SK-N-SH treated with all-trans-retinoic acid at 6 μM for 48 hours (cell line): ENCODE measurements around the gene RMDN2.

Experiments
- ARNTL ChIP-seq: fragments of 450-650 bp; formaldehyde crosslinking; IDR thresholded peaks from 2 replicates; pipeline ENCODE4 v1.5.0; 2020; ENCODE audit warnings: low read depth, mild to moderate bottlenecking, moderate library complexity, borderline replicate concordance
- ESRRG ChIP-seq: fragments of 250-450 bp; sonication (Bioruptor Pico); IDR thresholded peaks from 2 replicates; pipeline ENCODE4 v1.6.1; 2021; ENCODE audit warnings: mild to moderate bottlenecking
- GLIS3 ChIP-seq: fragments of 250-450 bp; sonication (Bioruptor Pico); IDR thresholded peaks from 2 replicates; pipeline ENCODE4 v1.5.0; 2020; ENCODE audit warnings: mild to moderate bottlenecking, moderate library complexity
- ISL1 ChIP-seq: fragments of 250-450 bp; sonication (Bioruptor Pico); IDR thresholded peaks from 2 replicates; pipeline ENCODE4 v2.1.2; 2022; ENCODE audit warnings: mild to moderate bottlenecking, moderate library complexity
- RARB ChIP-seq: fragments of 250-450 bp; sonication (Bioruptor Pico); IDR thresholded peaks from 2 replicates; pipeline ENCODE4 v1.8.0; 2021; ENCODE audit warnings: mild to moderate bottlenecking, moderate library complexity
- SNAI2 ChIP-seq: fragments of 250-450 bp; sonication (Bioruptor Pico); IDR thresholded peaks from 2 replicates; pipeline ENCODE4 v1.5.0; 2020; ENCODE audit warnings: mild to moderate bottlenecking, moderate library complexity
- ZFP3 ChIP-seq: fragments of 250-450 bp; sonication (Bioruptor Pico); IDR thresholded peaks from 2 replicates; pipeline ENCODE4 v1.5.0; 2020; ENCODE audit warnings: mild to moderate bottlenecking, moderate library complexity
- ZNF70 ChIP-seq: fragments of 450-650 bp; formaldehyde crosslinking; IDR thresholded peaks from 2 replicates; pipeline ENCODE4 v1.5.0; 2020; ENCODE audit warnings: mild to moderate bottlenecking, moderate library complexity
- TF ChIP-seq, protein P1 (sequence below): fragments of 250-450 bp; sonication (Bioruptor Pico); IDR thresholded peaks from 2 replicates; pipeline ENCODE4 v1.8.0; 2020; ENCODE audit warnings: mild to moderate bottlenecking, moderate library complexity, borderline replicate concordance
- TF ChIP-seq, protein P2 (sequence below): fragments of 250-450 bp; sonication (Bioruptor Pico); IDR thresholded peaks from 2 replicates; pipeline ENCODE4 v1.5.1; 2020; ENCODE audit warnings: low read depth, mild to moderate bottlenecking, moderate library complexity

DNA sequence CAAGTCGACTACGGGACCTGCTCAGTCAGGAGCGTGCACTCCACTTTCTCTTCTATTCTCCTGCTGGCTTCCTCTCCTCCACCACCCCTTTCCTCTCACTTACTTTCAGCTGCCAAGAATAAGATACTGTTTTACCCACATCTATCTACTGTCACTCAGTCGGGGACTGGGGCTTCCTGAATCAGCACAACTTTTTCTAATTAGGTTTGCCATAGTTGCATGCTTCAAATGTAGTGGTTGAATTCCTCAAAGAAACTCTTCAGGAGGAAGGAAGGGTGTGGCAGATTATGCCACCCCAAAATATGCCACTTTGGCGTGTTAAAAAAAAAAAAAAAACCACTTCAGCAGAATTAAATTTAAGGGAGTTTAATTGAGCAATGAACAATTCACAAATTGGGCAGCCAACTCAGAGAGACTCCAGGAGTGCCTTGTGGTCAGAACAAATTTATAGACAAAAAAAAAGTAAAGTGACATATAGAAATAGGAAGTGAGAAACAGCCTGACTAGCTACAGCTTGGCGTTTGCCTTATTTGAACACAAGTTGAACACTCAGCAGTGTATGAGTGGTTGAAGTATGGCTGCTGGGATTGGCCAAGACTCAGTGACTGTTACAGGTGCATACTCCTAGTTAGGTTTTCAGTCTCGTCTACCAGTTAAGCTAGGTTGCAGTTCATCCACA lies 32.5 kb upstream of the RMDN2 start:
- TF ChIP-seq ZFP3 (CRISPR knock-in tag) (no peak), ISL1 (no peak), ESRRG (CRISPR knock-in tag) (no peak), GLIS3 (CRISPR knock-in tag) (no peak), ZNF70 (CRISPR knock-in tag) (no peak), RARB (CRISPR knock-in tag) (no peak), SNAI2 (no peak), ARNTL (CRISPR knock-in tag) (no peak)
- TF ChIP-seq, protein P1, sequence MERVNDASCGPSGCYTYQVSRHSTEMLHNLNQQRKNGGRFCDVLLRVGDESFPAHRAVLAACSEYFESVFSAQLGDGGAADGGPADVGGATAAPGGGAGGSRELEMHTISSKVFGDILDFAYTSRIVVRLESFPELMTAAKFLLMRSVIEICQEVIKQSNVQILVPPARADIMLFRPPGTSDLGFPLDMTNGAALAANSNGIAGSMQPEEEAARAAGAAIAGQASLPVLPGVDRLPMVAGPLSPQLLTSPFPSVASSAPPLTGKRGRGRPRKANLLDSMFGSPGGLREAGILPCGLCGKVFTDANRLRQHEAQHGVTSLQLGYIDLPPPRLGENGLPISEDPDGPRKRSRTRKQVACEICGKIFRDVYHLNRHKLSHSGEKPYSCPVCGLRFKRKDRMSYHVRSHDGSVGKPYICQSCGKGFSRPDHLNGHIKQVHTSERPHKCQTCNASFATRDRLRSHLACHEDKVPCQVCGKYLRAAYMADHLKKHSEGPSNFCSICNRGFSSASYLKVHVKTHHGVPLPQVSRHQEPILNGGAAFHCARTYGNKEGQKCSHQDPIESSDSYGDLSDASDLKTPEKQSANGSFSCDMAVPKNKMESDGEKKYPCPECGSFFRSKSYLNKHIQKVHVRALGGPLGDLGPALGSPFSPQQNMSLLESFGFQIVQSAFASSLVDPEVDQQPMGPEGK (CRISPR knock-in tag), result no peak
- TF ChIP-seq, protein P2, sequence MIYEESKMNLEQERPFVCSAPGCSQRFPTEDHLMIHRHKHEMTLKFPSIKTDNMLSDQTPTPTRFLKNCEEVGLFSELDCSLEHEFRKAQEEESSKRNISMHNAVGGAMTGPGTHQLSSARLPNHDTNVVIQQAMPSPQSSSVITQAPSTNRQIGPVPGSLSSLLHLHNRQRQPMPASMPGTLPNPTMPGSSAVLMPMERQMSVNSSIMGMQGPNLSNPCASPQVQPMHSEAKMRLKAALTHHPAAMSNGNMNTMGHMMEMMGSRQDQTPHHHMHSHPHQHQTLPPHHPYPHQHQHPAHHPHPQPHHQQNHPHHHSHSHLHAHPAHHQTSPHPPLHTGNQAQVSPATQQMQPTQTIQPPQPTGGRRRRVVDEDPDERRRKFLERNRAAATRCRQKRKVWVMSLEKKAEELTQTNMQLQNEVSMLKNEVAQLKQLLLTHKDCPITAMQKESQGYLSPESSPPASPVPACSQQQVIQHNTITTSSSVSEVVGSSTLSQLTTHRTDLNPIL (CRISPR knock-in tag), result no peak
